HG02763 (cell line): ENCODE results near the gene CFAP70.
"Not testable (repeated sequence)": the region's sequence is repeated elsewhere in the genome, so short reads cannot be mapped to it uniquely, and the experiment has no call there.

Experiments
- ATAC-seq: cut with Tn5 transposase; IDR thresholded peaks from one replicate; pipeline ENCODE4 v1.9.1; 2021; ENCODE audit warnings: mild to moderate bottlenecking, moderate library complexity; ENCODE audit not compliant: unreplicated experiment

The CFAP70 gene

GRCh38 chr10:73340121-73340520 is 18.5 kb downstream of the CFAP70 start:
- ATAC-seq = no peak

- no peak for ATAC-seq
Measured at GRCh38 chr10:73339436-73339835, 19.2 kb downstream of the CFAP70 start.

- no peak for ATAC-seq
Measured at GRCh38 chr10:73338801-73339368, 19.8 kb downstream of the CFAP70 start.

- no peak for ATAC-seq
Measured at GRCh38 chr10:73333202-73333601, 25.5 kb downstream of the CFAP70 start.

GRCh38 chr10:73332379-73332778 is 26.3 kb downstream of the CFAP70 start:
- no peak for ATAC-seq

- ATAC-seq = not testable (repeated sequence)
Measured at GRCh38 chr10:73328523-73328922, 30.1 kb downstream of the CFAP70 start.

GRCh38 chr10:73325290-73325689 is 33.4 kb downstream of the CFAP70 start:
- not testable (repeated sequence) for ATAC-seq

GRCh38 chr10:73323582-73323981 is 35.1 kb downstream of the CFAP70 start:
- ATAC-seq = not testable (repeated sequence)

GRCh38 chr10:73310475-73310874 is 48.2 kb downstream of the CFAP70 start:
- no peak for ATAC-seq

GRCh38 chr10:73307203-73307800 is 51.4 kb downstream of the CFAP70 start:
- ATAC-seq = no peak

GRCh38 chr10:73306171-73306708 is 52.4 kb downstream of the CFAP70 start:
- no peak for ATAC-seq

- ATAC-seq = no peak
Measured at GRCh38 chr10:73296946-73297345, 61.7 kb downstream of the CFAP70 start.

GRCh38 chr10:73293461-73293860 is 65.2 kb downstream of the CFAP70 start:
- ATAC-seq = no peak

- no peak for ATAC-seq
Measured at GRCh38 chr10:73289958-73290357, 68.7 kb downstream of the CFAP70 start.

GRCh38 chr10:73287441-73287840 is 71.2 kb downstream of the CFAP70 start:
- no peak for ATAC-seq

- ATAC-seq = no peak
Measured at GRCh38 chr10:73281097-73281496, 77.6 kb downstream of the CFAP70 start.

- no peak for ATAC-seq
Measured at GRCh38 chr10:73264423-73264822, 94.2 kb downstream of the CFAP70 start.

- ATAC-seq = no peak
Measured at GRCh38 chr10:73263693-73264347, 94.8 kb downstream of the CFAP70 start.

GRCh38 chr10:73262880-73263555 is 95.6 kb downstream of the CFAP70 start:
- ATAC-seq = no peak

GRCh38 chr10:73262105-73262730 is 96.4 kb downstream of the CFAP70 start:
- ATAC-seq = no peak

- ATAC-seq = no peak
Measured at GRCh38 chr10:73261362-73261995, 97.2 kb downstream of the CFAP70 start.
